H1 (cell line): ENCODE data around the gene YBX2. TPM values are rescaled to one million over a fixed set of nuclear protein-coding genes. Genes with fewer than 3 reads are reported as not detected.

ENCODE experiments used
- ATF3 ChIP-seq: IDR thresholded peaks from 2 replicates; pipeline ENCODE4 v1.6.1; 2011; ENCODE audit warnings: low read depth, mild to moderate bottlenecking, low read length; ENCODE audit not compliant: insufficient read depth
- EP300 ChIP-seq, 2 experiments: IDR thresholded peaks; 1 replicate in 1 of 2; 2 replicates in 1 of 2; pipeline ENCODE4 v1.6.1; 2011 to 2012; ENCODE audit warnings: low read depth in 2 of 2, low read length in 2 of 2, mild to moderate bottlenecking in 2 of 2, borderline replicate concordance in 1 of 2, inconsistent platforms in 1 of 2, moderate library complexity in 1 of 2
- HDAC2 ChIP-seq, 2 experiments: fragments of 300-600 bp in 1 of 2; sonication (generic) in 1 of 2; IDR thresholded peaks; 2 replicates each; pipeline ENCODE4 v1.6.1; 2011 to 2012; ENCODE audit warnings: low read depth in 2 of 2, low read length in 2 of 2, mild to moderate bottlenecking in 2 of 2, moderate library complexity in 2 of 2, borderline replicate concordance in 1 of 2, inconsistent platforms in 1 of 2
- NRF1 ChIP-seq: IDR thresholded peaks from 2 replicates; pipeline ENCODE4 v1.6.1; 2011; ENCODE audit warnings: mild to moderate bottlenecking, low read depth, low read length, improper control_type of control experiment
- SP4 ChIP-seq: IDR thresholded peaks from 2 replicates; pipeline ENCODE4 v1.6.1; 2012; ENCODE audit warnings: low read length, inconsistent platforms
- TAF7 ChIP-seq: optimal IDR thresholded peaks from 2 replicates; pipeline ENCODE3; 2011; ENCODE audit warnings: low read depth, mild to moderate bottlenecking, inconsistent platforms, low read length, moderate library complexity, borderline replicate concordance
- TCF12 ChIP-seq: IDR thresholded peaks from 2 replicates; pipeline ENCODE4 v1.6.1; 2011; ENCODE audit warnings: low read depth, mild to moderate bottlenecking, low read length
- polyA plus RNA-seq, 7 experiments: library from polyadenylated mRNA; depleted of rRNA in 3 of 7; stranded (reverse) in 5 of 7; unstranded in 2 of 7; fragments of >200 nt in 5 of 7; fragments of 200-250 nt in 2 of 7; gene quantifications; 1 replicate in 5 of 7; 2 replicates in 1 of 7; 4 replicates in 1 of 7; pipeline versions ENCODE4 v1.2.1 to v1.2.3, GENCODE V29; 2011 to 2013; ENCODE audit warnings: missing spikeins in 2 of 7, mixed read lengths in 2 of 7
- total RNA-seq: library from RNA; stranded (reverse); fragmentation: NEBNext Ultra II Directional; extraction: Animal tissue kit (Norgen Biotek cat#: 25700); gene quantifications from 2 replicates; pipeline ENCODE4 v1.2.1, GENCODE V29; 2021

Gene YBX2
- total and polyA plus RNA-seq, 2 of the 8 experiments (the other 6 are each of a cell fraction or from before 2014, with no cell fraction given), result 19.2 to 30.5 TPM

- TF ChIP-seq ATF3, result no peak
- no peak for TF ChIP-seq TAF7
- no peak for TF ChIP-seq TCF12
- TF ChIP-seq HDAC2 (IDR thresholded peaks at IDR 0.05; ENCODE audit: borderline replicate concordance in 1 of 2, low read depth in 2 of 2, low read length in 2 of 2), result no peak
- TF ChIP-seq SP4, result no peak
- no peak for TF ChIP-seq EP300 (IDR thresholded peaks at IDR 0.05; ENCODE audit: borderline replicate concordance in 1 of 2, low read depth in 2 of 2, low read length in 2 of 2)
- TF ChIP-seq NRF1, result no peak
Observed at GRCh38 chr17:7293816-7294613, 424 bp downstream of the YBX2 start (continued).
